GM19372 (cell line): ENCODE measurements around the gene COQ5.
"Not testable (repeated sequence)": the region's sequence is repeated elsewhere in the genome, so short reads cannot be mapped to it uniquely, and the experiment has no call there.

ENCODE experiments used
- ATAC-seq: cut with Tn5 transposase; IDR thresholded peaks from one replicate; pipeline ENCODE4 v1.9.1; 2021; ENCODE audit warnings: mild to moderate bottlenecking, low read depth, moderate library complexity; ENCODE audit not compliant: unreplicated experiment

Gene COQ5

DNA sequence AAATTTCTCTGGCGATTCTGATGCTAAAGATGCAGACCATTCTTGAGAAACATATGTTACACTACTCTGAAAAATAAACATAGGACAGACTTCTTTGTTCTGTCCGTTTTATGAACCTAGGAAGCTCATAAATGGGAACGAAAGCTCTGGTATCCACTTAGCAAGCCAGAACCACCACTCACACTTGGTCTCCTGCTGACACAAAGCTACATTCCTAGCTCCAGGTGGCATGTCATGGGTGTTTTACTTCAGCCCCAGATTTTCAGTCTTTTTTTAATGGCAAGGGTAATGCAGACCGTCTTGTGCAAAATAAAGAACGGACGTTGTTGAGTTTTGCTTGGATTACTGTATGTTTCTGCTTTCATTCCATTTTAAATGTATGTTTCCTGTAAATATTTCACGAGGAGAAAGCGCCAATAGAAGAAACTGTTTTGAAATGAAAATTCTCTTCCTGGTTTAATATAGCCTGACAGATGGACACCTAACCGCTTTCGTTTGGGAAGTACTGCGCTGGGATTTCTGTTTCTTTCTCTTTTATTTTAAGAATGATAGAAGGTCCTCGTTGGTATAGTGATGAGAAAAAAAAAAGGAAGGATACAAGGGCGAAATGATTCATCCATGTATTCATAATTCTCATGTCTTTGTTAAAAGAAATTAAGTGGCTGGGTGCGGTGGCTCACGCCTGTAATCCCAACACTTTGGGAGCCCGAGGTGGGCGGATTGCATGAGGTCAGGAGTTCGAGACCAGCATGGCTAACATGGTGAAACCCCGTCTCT, 871 bp upstream of the COQ5 start:
- no peak for ATAC-seq

DNA sequence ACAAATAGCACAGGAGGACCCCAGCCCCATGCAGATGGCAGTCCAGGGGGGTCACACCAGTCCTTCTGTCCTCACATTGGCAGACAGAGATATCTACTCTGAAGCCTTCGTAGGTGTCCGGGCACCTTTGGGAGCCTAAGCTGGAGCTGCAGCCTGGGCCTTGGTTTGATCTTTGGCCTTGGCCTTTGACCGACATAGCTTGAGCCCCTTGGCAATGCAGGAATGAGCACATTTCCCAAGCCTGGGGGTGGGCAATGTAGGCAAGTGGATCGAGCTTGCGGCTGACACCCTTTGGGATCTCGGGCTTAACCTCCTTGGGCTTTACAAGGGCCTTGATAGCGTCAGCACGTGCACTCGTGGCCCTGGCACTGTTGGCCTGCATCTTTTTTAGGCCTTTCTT, 6.4 kb downstream of the COQ5 start:
- ATAC-seq, result no peak

- not testable (repeated sequence) for ATAC-seq
These were observed 9.6 kb downstream of the COQ5 start for GRCh38 chr12:120519324-120519723.

GRCh38 chr12:120515496-120515895, 13.5 kb downstream of the COQ5 start:
- no peak for ATAC-seq

DNA sequence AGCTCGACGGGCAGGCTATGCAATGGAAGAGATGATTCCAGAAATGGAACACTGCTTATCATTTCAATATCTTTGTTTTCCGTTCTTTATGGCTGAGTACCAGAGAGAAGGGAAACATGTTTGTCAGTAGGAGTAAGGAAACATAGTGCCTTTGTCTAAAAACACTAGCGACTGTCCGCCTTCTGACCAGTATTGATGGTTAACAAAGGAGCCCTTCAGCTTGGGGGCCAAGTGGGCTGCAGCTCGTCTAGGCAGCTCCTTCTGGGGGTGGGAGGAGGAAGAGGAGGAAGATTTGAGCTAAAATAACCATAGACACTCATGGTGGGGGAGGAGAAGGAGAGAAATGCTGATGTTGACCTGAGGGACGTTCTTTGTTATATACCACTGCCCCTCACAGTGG, 15.0 kb downstream of the COQ5 start:
- no peak for ATAC-seq

GRCh38 chr12:120508537-120508936, 20.4 kb downstream of the COQ5 start:
- no peak for ATAC-seq

GRCh38 chr12:120504587-120504986, 24.4 kb downstream of the COQ5 start:
- no peak for ATAC-seq

- ATAC-seq, result no peak
These were observed 28.4 kb downstream of the COQ5 start for GRCh38 chr12:120500581-120500980.

DNA sequence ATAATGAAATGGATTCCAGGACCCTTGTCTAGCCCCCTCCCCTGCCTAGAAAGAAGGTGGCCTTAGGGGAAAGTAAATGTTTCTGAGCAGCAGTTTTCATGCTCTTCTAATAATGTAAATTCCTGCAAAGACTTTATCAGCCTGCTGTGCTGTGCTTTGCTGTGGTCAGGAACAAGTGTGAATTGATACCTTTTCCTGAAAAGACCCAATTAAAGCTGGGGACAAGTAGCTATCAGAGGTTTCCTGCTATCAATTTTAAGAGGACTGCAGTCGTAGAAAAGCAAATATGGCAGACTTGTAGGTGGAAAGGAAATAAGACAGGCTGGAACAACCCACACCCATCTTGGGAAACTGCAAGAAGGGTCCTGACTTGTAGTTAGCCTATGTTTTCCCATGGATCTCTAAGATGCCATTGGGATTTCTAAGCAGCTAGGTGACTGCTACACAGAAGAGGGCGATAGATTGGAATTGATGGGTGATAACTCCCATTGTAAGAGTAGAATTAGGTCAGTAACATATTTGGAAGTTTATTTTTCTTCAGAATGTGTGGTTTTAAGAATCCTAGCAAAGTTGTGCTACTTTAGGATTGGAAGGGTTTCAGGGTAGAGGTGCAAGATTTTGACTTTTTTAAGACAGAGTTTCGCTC, 30.0 kb downstream of the COQ5 start:
- no peak for ATAC-seq

DNA sequence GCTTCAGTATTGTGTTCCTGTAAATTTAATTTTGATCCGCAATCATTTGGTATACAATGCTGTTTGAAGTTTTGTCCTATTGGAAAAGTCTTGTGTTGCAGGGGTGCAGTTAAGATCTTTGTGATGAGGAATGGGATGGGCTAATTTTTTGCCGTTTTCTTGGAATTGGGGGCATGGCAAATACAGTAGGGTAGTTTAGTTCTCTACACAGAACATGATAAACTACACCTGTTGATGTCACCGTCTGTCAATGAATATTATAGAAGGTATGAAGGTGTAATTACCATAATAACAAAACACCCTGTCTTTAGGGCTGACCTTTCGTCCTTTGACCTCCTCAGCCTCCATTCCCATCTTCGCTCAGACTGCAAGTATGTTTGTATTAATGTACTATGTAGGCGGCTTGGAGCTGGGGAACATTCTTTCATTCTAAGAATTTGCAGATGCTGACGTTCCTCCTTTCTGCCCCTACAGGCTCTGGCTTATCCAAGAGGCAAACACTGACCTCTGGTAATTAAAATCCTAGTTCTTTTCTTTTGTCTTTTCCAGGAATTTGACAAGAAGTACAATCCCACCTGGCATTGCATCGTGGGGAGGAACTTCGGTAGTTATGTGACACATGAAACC, 31.3 kb downstream of the COQ5 start:
- no peak for ATAC-seq

DNA sequence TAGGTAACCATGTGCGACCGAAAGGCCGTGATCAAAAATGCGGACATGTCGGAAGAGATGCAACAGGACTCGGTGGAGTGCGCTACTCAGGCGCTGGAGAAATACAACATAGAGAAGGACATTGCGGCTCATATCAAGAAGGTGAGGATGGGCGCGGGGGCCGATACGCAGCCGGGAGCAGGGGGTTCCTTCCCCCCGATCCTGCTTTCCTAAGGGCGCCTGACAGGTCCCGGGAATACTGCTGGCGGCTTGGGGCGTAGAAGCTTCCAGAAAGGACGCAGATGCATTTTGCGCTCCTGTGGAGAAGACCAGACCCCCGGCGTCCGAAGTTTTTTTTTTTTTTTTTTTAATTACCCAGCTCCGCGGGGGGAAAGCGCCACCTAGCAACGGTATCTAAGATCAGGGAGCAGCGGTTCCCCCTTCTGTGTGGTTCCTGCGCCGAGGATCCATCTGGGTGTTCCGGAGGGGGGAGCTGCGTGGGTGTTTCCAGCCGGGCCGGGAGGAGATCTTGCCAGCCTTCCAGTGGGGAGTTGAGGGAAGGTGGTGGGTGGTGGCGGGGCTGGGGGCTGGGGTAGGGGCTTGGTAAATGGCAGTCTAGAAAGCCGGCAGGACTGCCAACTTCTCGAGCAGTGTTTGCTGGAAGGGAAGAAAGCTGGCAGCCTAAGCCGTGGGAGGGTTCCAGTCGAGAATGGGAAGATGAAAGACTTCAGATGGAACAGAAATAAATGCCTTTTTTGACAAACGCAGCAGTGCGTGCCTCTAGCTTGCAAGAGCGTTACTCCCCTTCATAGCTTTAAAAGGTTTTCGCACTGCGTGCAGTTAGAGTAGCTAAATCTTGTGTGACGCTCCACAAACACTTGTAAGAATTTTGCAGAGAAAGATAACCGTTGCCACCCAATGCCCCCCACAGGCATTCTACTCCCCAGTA, 32.3 kb downstream of the COQ5 start:
- ATAC-seq, result no peak

DNA sequence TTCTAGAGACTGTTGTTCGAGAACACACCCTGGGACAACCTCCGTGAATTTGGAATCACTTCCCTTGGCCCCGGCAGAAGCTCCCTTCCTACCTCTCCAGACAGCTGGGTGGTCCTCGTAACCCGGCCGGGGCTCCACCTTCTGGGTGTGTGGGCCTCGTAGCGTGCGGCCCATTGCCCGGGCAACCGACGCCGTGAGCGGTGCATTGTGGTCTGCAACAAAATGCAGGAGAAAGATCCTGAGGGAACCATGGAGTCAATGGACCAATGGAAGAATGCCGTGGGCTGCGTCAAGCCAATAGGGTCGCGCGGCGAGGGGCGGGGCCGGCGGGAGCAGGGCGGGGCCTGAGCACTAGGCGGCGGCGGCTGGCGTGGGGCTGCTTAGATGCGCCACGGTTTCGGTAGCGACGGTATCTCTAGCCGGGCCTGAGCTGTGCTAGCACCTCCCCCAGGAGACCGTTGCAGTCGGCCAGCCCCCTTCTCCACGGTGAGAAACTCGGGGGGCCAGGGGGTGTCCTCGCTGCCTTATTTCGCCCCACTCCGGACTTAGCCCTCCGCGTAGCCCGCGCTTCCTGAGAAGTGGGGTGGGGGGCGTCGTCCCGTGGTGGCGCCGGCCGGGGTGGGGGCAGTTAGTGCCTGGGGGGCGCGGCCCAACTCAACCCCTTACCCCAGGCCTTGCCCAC, 33.1 kb downstream of the COQ5 start, which contains the start of gene DYNLL1:
Gene DYNLL1, plus strand, starts transcription at position 383 of the 682 bp plus-strand sequence. CDS start 309 bp downstream, outside the sequence.
- peak; percentile 91 for ATAC-seq

DNA sequence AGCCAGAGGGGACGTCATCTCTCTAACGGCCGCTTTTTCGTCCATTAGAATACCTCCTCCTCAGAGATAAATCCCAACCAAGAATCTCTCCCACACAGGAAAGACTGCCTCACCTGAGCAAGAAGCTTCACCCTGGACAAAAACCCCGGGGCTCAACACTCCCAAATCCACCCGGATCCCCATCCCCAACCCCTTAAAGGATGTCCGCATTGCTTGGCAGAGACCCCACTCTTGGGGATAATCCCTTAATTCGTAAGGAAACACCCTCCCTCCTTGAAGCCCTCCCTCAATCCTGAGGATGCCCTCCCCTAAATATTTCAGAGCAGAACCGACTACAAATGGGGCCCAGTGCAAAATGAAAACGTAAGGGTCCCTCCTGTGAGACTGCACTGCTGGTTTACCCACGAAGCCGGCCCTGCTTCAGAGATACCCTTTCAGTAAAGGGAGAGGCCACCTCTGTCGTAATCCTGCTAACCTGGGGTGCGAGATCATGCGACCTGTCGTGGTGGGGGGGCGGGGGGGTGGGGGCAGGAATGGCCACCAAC, 33.7 kb downstream of the COQ5 start:
- ATAC-seq, result no peak

GRCh38 chr12:120490833-120491512, 38.0 kb downstream of the COQ5 start:
- no peak for ATAC-seq

GRCh38 chr12:120490325-120490724, 38.6 kb downstream of the COQ5 start:
- no peak for ATAC-seq

DNA sequence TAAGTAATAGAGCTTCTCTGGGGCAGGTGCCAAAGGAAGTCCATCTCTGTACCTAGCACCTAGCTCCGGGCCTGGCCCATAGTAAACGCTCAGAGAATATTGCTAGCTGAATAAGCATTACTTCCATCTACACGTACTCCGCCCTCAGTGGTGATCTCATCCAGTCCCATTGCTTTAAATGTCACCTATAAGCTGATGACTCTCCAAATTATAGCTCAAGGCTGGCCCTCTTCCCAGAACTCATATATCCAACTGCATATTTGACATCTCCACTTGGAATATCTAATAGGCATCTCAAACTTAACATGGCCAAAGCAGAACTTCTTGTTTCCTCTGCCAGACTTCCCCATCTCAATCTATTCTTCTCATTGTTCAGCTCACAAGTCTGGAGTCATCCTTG, 39.9 kb downstream of the COQ5 start:
- ATAC-seq, result no peak

DNA sequence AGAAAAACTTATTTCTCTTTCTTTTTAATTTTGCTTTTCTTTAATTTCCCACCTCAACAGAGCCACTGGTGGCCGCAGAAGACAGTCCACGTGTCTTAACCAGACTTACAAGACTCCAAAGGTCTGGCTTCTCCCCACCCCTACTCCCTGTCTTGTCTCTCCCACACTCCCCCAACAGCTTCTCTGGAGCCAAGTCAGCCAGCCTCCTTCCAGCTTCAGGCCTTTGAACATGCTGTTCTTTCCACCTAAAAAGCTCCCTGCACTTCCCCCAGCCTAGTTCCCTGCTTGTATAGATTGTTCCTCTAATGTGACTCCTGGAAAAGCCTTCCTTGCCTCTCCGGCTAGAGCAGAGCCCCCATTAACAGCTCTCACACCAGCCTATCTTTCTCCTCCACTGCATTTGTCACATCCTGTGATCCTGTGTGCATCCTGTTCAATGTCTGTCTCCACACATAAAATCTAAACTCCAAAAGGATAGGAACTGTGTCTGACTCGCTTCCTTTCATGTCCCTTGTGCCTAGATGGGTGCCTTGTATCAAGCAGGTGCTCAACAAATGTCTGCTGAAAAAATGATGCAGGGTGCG, 40.8 kb downstream of the COQ5 start:
- ATAC-seq, result no peak

DNA sequence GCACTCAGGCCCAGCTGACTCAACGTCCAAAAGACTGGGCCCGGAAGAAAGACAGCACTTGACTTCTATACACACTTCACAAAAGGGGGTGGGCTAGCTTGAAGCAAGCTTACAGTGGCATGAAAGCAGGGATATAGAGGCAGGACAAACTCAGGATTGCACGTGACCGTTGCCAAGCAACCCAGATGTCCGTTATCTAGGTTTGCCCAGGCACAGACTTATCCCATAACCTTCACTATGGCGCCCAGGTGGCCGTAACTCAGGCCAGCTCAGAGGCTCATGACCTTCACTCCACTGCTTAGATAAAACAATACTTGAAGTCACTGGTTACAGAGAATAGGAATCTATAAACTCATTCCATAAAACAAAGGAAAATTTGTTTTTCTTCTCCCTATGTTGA, 41.4 kb downstream of the COQ5 start:
- not testable (repeated sequence) for ATAC-seq
